ENCODE measurements around the gene CHPT1.
"Not testable (repeated sequence)": the region's sequence is repeated elsewhere in the genome, so short reads cannot be mapped to it uniquely, and the experiment has no call there.

The CHPT1 gene

GRCh38 chr12:101671157-101671791, 26.2 kb upstream of the CHPT1 start:
- Histone ChIP-seq H3K36me3 (ENCODE audit: insufficient read depth, low read length) (no peaks in the 10 kb centered on the region), H3K9me3 (ENCODE audit: control insufficient read depth, insufficient read depth, low read length) (no peaks in the 10 kb centered on the region), H3K9ac (ENCODE audit: low read depth, low read length) (no peak overlapping the region), H3K4me1 (ENCODE audit: insufficient read depth, low read length) (no peaks in the 10 kb centered on the region; the same call in 1 of the 2 replicates)

GRCh38 chr12:101671833-101672232, 25.6 kb upstream of the CHPT1 start:
- H3K9me3 ChIP-seq (ENCODE audit: control insufficient read depth, insufficient read depth, low read length) = no peaks in the 10 kb centered on the region
- H3K36me3 ChIP-seq (ENCODE audit: insufficient read depth, low read length) = no peaks in the 10 kb centered on the region
- H3K4me1 ChIP-seq (ENCODE audit: insufficient read depth, low read length) = no peaks in the 10 kb centered on the region; the same call in 1 of the 2 replicates
- H3K9ac ChIP-seq (ENCODE audit: low read depth, low read length) = no peak overlapping the region

GRCh38 chr12:101675555-101675954, 21.9 kb upstream of the CHPT1 start:
- H3K9me3 ChIP-seq (ENCODE audit: control insufficient read depth, insufficient read depth, low read length) = no peaks in the 10 kb centered on the region
- H3K9ac ChIP-seq (ENCODE audit: low read depth, low read length) = no peak overlapping the region
- H3K36me3 ChIP-seq (ENCODE audit: insufficient read depth, low read length) = no peaks in the 10 kb centered on the region
- no peaks in the 10 kb centered on the region for H3K4me1 ChIP-seq (ENCODE audit: insufficient read depth, low read length)

GRCh38 chr12:101676497-101676896, 20.9 kb upstream of the CHPT1 start:
- not testable (repeated sequence) for H3K9ac ChIP-seq (ENCODE audit: low read depth, low read length); H3K4me1 ChIP-seq (ENCODE audit: insufficient read depth, low read length); H3K9me3 ChIP-seq (ENCODE audit: control insufficient read depth, insufficient read depth, low read length); H3K36me3 ChIP-seq (ENCODE audit: insufficient read depth, low read length)

DNA sequence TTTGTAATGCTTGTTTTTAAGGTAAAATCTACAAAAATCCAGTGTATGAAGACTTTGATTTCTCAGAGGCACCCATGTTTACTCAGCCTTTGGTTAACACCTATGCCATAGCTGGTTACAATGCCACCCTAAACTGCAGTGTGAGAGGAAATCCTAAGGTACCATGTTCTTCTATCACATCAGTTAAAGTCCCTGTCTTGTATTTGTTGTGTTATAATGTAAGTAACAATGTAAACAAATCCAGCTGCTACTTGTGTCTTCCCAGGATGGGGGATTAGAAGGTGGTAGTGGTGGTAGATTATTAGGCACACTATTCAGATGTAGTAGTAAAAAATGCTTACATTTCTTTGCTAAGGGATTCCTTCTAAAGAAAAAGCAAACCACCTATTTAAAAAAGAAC, 19.4 kb upstream of the CHPT1 start:
- Histone ChIP-seq H3K4me1 (ENCODE audit: insufficient read depth, low read length) (no peaks in the 10 kb centered on the region), H3K36me3 (ENCODE audit: insufficient read depth, low read length) (no peaks in the 10 kb centered on the region), H3K9ac (ENCODE audit: low read depth, low read length) (no peak overlapping the region), H3K9me3 (ENCODE audit: control insufficient read depth, insufficient read depth, low read length) (no peaks in the 10 kb centered on the region)

GRCh38 chr12:101680240-101680639, 17.2 kb upstream of the CHPT1 start:
- H3K9ac ChIP-seq (ENCODE audit: low read depth, low read length) = no peak overlapping the region
- no peaks in the 10 kb centered on the region for H3K9me3 ChIP-seq (ENCODE audit: control insufficient read depth, insufficient read depth, low read length)
- no peaks in the 10 kb centered on the region; the same call in 1 of the 2 replicates for H3K4me1 ChIP-seq (ENCODE audit: insufficient read depth, low read length)
- no peaks in the 10 kb centered on the region for H3K36me3 ChIP-seq (ENCODE audit: insufficient read depth, low read length)

GRCh38 chr12:101680647-101681046, 16.8 kb upstream of the CHPT1 start:
- no peak overlapping the region for H3K9ac ChIP-seq (ENCODE audit: low read depth, low read length)

DNA sequence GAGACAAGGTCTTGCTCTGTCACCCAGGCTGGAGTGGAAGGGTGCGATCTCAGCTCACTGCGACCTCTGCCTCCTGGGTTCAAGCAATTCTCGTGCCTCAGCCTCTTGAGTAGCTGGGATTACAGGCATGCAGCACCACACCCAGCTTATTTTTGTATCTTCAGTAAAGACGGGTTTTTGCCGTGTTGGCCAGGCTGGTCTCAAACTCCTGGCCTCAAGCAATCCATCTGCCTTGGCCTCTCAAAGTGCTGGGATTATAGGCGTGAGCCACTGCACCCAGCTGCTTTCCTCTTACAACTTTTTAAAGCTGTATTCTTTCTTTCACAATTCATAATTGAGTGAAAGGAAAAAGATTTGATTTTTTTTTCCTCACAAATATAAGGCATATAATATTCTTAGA, 15.8 kb upstream of the CHPT1 start:
- H3K4me1 ChIP-seq (ENCODE audit: insufficient read depth, low read length); H3K9ac ChIP-seq (ENCODE audit: low read depth, low read length): not testable (repeated sequence)

More at GRCh38 chr12:101680647-101681046, 16.8 kb upstream of the CHPT1 start:
- Histone ChIP-seq H3K9me3 (ENCODE audit: control insufficient read depth, insufficient read depth, low read length) (no peaks in the 10 kb centered on the region), H3K4me1 (ENCODE audit: insufficient read depth, low read length) (no peaks in the 10 kb centered on the region; the same call in 1 of the 2 replicates), H3K36me3 (ENCODE audit: insufficient read depth, low read length) (no peaks in the 10 kb centered on the region)

GRCh38 chr12:101685092-101685491, 12.3 kb upstream of the CHPT1 start:
- H3K36me3 ChIP-seq (ENCODE audit: insufficient read depth, low read length) = no peaks in the 10 kb centered on the region
- no peak overlapping the region for H3K9ac ChIP-seq (ENCODE audit: low read depth, low read length)
- H3K4me1 ChIP-seq (ENCODE audit: insufficient read depth, low read length) = no peaks in the 10 kb centered on the region; the same call in 1 of the 2 replicates
- no peaks in the 10 kb centered on the region for H3K9me3 ChIP-seq (ENCODE audit: control insufficient read depth, insufficient read depth, low read length)

More for the DNA sequence above, 15.8 kb upstream of the CHPT1 start:
- not testable (repeated sequence) for H3K36me3 ChIP-seq (ENCODE audit: insufficient read depth, low read length); H3K9me3 ChIP-seq (ENCODE audit: control insufficient read depth, insufficient read depth, low read length)

DNA sequence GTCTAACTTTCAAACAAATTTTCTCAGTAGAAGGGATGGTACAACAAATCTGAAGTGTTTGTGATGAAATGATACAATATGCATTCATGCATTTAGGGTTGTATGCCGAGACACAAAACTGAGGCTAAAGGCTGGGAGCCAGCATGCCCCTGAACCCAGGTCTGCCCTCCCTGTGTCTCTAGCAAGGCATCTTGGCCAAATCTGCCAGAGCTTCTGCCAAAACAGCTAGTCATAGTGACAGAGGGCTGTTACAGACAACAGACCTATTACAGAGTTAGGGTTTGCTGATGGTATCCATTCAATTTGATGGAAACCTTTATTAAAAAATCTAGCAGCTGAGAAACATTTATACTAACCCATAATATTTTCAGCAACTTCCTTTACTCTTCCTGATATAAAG, 11.3 kb upstream of the CHPT1 start:
- Histone ChIP-seq H3K9me3 (ENCODE audit: control insufficient read depth, insufficient read depth, low read length) (no peaks in the 10 kb centered on the region), H3K9ac (ENCODE audit: low read depth, low read length) (no peak overlapping the region), H3K36me3 (ENCODE audit: insufficient read depth, low read length) (no peaks in the 10 kb centered on the region), H3K4me1 (ENCODE audit: insufficient read depth, low read length) (no peaks in the 10 kb centered on the region; the same call in 1 of the 2 replicates)

- Histone ChIP-seq H3K36me3 (ENCODE audit: insufficient read depth, low read length) (no peaks in the 10 kb centered on the region), H3K4me1 (ENCODE audit: insufficient read depth, low read length) (no peaks in the 10 kb centered on the region), H3K9me3 (ENCODE audit: control insufficient read depth, insufficient read depth, low read length) (no peaks in the 10 kb centered on the region), H3K9ac (ENCODE audit: low read depth, low read length) (no peak overlapping the region)
Observed at GRCh38 chr12:101690544-101691098, 6.8 kb upstream of the CHPT1 start.

DNA sequence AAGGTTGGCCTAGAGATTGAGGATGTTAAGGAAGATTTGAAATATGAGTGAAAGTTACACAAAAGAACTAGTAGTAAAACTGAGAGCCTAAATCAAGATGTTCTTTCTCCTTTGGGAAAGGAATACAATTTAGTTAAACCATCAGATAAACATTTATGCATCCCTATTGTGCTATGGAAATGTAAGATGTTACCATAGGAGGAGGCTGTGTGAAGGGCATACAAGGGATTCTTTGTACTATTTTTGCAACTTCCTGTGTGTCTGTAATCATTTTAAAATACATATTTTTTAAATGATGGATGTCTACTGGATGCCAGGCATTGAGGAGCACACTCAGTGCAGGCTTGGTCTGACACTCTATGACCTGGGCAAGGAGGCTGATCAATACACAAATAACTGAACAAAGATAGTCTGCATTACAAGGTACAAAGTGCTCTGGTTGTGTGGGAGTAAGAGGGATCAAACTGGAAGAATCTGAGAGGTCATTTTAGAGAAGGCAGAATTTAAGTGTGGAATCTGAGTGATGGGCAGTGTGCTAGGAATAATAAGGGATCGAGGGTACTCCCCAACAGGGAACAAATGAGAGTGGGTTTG, 5.8 kb upstream of the CHPT1 start:
- Histone ChIP-seq H3K36me3 (ENCODE audit: insufficient read depth, low read length) (no peaks in the 10 kb centered on the region), H3K4me1 (ENCODE audit: insufficient read depth, low read length) (no peaks in the 10 kb centered on the region; the same call in 1 of the 2 replicates), H3K9ac (ENCODE audit: low read depth, low read length) (no peak overlapping the region), H3K9me3 (ENCODE audit: control insufficient read depth, insufficient read depth, low read length) (no peaks in the 10 kb centered on the region)

GRCh38 chr12:101694297-101694848, 3.1 kb upstream of the CHPT1 start:
- no peak overlapping the region for H3K9ac ChIP-seq (ENCODE audit: low read depth, low read length)
- H3K4me1 ChIP-seq (ENCODE audit: insufficient read depth, low read length) = peaks cover 4% of the 10 kb centered on the region
- no peaks in the 10 kb centered on the region for H3K36me3 ChIP-seq (ENCODE audit: insufficient read depth, low read length)
- no peaks in the 10 kb centered on the region for H3K9me3 ChIP-seq (ENCODE audit: control insufficient read depth, insufficient read depth, low read length)

DNA sequence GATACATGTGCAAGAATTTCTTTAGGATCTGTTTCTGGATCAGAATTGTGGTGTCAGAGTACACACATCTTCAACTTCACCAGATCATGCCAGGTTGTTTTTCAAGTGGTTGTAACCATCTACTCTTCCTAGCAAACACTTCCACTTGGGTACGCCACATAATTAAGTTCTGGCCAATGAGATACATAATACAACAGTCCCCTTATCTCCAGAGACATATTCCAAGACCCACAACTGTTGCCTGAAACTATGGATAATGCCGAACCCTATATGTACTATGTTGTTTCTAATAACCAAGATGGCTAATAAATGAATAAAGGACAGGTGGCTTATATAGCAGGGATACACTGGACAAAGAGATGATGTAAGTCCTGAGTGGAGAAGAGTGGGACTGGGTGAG, 2.5 kb upstream of the CHPT1 start:
- peaks cover 4% of the 10 kb centered on the region for H3K4me1 ChIP-seq (ENCODE audit: insufficient read depth, low read length)
- no peaks in the 10 kb centered on the region for H3K36me3 ChIP-seq (ENCODE audit: insufficient read depth, low read length)
- H3K9ac ChIP-seq (ENCODE audit: low read depth, low read length) = no peak overlapping the region
- H3K9me3 ChIP-seq (ENCODE audit: control insufficient read depth, insufficient read depth, low read length) = no peaks in the 10 kb centered on the region

DNA sequence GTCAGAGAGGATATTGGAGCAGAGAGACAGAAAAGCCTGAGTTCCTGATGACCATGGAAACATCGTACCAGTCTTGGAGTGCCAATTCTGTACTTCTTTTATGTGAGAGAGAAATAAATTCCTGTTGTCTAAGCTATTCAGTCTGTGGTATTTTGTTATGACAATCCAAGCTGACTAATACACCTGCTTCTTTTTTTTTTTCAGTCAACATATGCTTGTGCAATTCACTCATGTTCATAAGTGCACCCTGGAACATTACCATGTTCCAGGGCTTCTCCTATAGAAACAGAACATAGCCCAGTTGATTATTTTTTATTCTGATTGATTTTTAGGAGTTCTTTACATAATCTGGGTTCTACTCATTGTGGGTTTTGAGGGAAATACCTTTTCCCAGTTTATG, 1.7 kb upstream of the CHPT1 start:
- Histone ChIP-seq H3K9me3 (ENCODE audit: control insufficient read depth, insufficient read depth, low read length) (no peaks in the 10 kb centered on the region), H3K36me3 (ENCODE audit: insufficient read depth, low read length) (no peaks in the 10 kb centered on the region), H3K4me1 (ENCODE audit: insufficient read depth, low read length) (peaks cover 8% of the 10 kb centered on the region), H3K9ac (ENCODE audit: low read depth, low read length) (no peak overlapping the region)

Measured in ES-I3 (cell line).